Caco-2 (cell line): ENCODE data around the gene BTRC. TPM values are rescaled to one million over a fixed set of nuclear protein-coding genes. Genes with fewer than 3 reads are reported as not detected.

Experiments used
- BruUV-seq: library from RNA; stranded (reverse); fragments of 400-500 nt; replicated peaks from 2 replicates; lab custom pipeline; 2021; lab: Mats Ljungman, UMichigan
- CTCF ChIA-PET: fragments of 300-600 bp; sonication (Branson Sonifier 250); formaldehyde crosslinking; loops from one replicate; lab custom pipeline; 2022; ENCODE audit warnings: antibody characterized with exemption; lab: Charles Lee
- POLR2A ChIA-PET: fragments of 300-600 bp; sonication (Branson Sonifier 250); formaldehyde crosslinking; loops from one replicate; lab custom pipeline; 2022; ENCODE audit warnings: antibody characterized with exemption; lab: Charles Lee
- DNase-seq, 2 experiments: peaks; one replicate each; pipeline versions ENCODE4 v3.0.0 to v3.0.0-alpha.2; 2020 to 2022
- H3K27me3 ChIP-seq: replicated peaks from 2 replicates; pipeline ENCODE4 v1.6.0; 2011; ENCODE audit warnings: low read length; ENCODE audit not compliant: control insufficient read depth, insufficient read depth
- H3K36me3 ChIP-seq: 2 replicates; pipeline ENCODE4 v1.5.1; 2011; ENCODE audit warnings: low read length; ENCODE audit not compliant: control insufficient read depth, insufficient read depth
- H3K4me1 ChIP-seq: fragments of 250-450 bp; sonication (Bioruptor Pico); 2 replicates; pipeline ENCODE4 v1.5.1; 2020; ENCODE audit warnings: mild to moderate bottlenecking
- H3K4me3 ChIP-seq: 2 replicates; pipeline ENCODE4 v1.5.1; 2011; ENCODE audit warnings: low read depth, mild to moderate bottlenecking, control low read depth, low read length
- H3K9me3 ChIP-seq: fragments of 250-450 bp; sonication (Bioruptor Pico); 2 replicates; pipeline ENCODE4 v1.5.1; 2020; ENCODE audit warnings: mild to moderate bottlenecking, moderate library complexity
- H3K27ac Mint-ChIP-seq: one replicate; pipeline ENCODE4 v1.8.0; 2022; ENCODE audit warnings: mixed read lengths; ENCODE audit not compliant: unreplicated experiment
- H3K27me3 Mint-ChIP-seq: one replicate; pipeline ENCODE4 v1.8.0; 2022; ENCODE audit warnings: mixed read lengths; ENCODE audit not compliant: insufficient read depth, unreplicated experiment
- H3K36me3 Mint-ChIP-seq: one replicate; pipeline ENCODE4 v1.8.0; 2022; ENCODE audit warnings: mild to moderate bottlenecking, mixed read lengths; ENCODE audit not compliant: insufficient read depth, unreplicated experiment
- H3K4me1 Mint-ChIP-seq: one replicate; pipeline ENCODE4 v1.8.0; 2022; ENCODE audit warnings: low read depth, mixed read lengths; ENCODE audit not compliant: unreplicated experiment
- H3K4me3 Mint-ChIP-seq: one replicate; pipeline ENCODE4 v1.8.0; 2022; ENCODE audit warnings: mild to moderate bottlenecking, moderate library complexity, mixed read lengths; ENCODE audit not compliant: unreplicated experiment
- H3K9me3 Mint-ChIP-seq: one replicate; pipeline ENCODE4 v1.8.0; 2022; ENCODE audit warnings: mixed read lengths; ENCODE audit not compliant: unreplicated experiment
- CTCF ChIP-seq, 2 experiments: fragments of 200-600 bp in 1 of 2; IDR thresholded peaks; 1 replicate in 1 of 2; 2 replicates in 1 of 2; pipeline versions ENCODE4 v1.5.1 to v1.8.0; 2011 to 2022; ENCODE audit warnings: antibody characterized with exemption in 1 of 2, control low read depth in 1 of 2, inconsistent platforms in 1 of 2, low read depth in 1 of 2, low read length in 1 of 2, mild to moderate bottlenecking in 1 of 2, moderate library complexity in 1 of 2; ENCODE audit not compliant: insufficient read depth in 1 of 2, severe bottlenecking in 1 of 2, unreplicated experiment in 1 of 2
- intact Hi-C: fragments of 100-400 bp; cut with micrococcal nuclease; formaldehyde crosslinking; loops from one replicate; pipeline ENCODE4 v1.10.0; 2022; ENCODE audit not compliant: unreplicated experiment
- total RNA-seq: library from RNA; stranded (reverse); gene quantifications from 2 replicates; pipeline ENCODE4 v1.2.3, GENCODE V29; 2022

The BTRC gene
- total RNA-seq, 1 experiment from 2014 or later = 19.6 TPM

- no peaks in the 10 kb centered on the region for H3K27me3 Mint-ChIP-seq
- H3K36me3 Mint-ChIP-seq = peaks cover 16% of the 10 kb centered on the region
- H3K9me3 Mint-ChIP-seq = no peaks in the 10 kb centered on the region
- H3K4me1 ChIP-seq = no peaks in the 10 kb centered on the region
- DNase-seq = no peak
- no peak overlapping the region for H3K4me3 Mint-ChIP-seq
- no peaks in the 10 kb centered on the region for H3K9me3 ChIP-seq
- intact Hi-C loops = no loop called here
- H3K4me3 ChIP-seq = no peak overlapping the region
- POLR2A ChIA-PET = no interaction called here
- no peaks in the 10 kb centered on the region for H3K4me1 Mint-ChIP-seq
- no peaks in the 10 kb centered on the region for H3K36me3 ChIP-seq
- no TSS peak for BruUV-seq
- no peaks in the 10 kb centered on the region for H3K27me3 ChIP-seq
- no peak overlapping the region for H3K27ac Mint-ChIP-seq
- CTCF ChIA-PET = interaction anchor here (1.5 kb wide), 1 partner anchor 343 kb away, joined by 5 read pairs; no protein-coding TSS in a partner anchor
- no peak for TF ChIP-seq CTCF (IDR thresholded peaks at IDR 0.05; ENCODE audit: insufficient read depth in 1 of 2, low read depth in 1 of 2, low read length in 1 of 2, severe bottlenecking in 1 of 2, unreplicated experiment in 1 of 2)
Measured at GRCh38 chr10:101557541-101557940, 203.6 kb downstream of the BTRC start.

- CTCF ChIA-PET = no interaction called here
- TF ChIP-seq CTCF (IDR thresholded peaks at IDR 0.05; ENCODE audit: insufficient read depth in 1 of 2, low read depth in 1 of 2, low read length in 1 of 2, severe bottlenecking in 1 of 2, unreplicated experiment in 1 of 2) = no peak
- Mint-ChIP-seq H3K9me3 (no peaks in the 10 kb centered on the region), H3K27ac (no peak overlapping the region), H3K27me3 (no peaks in the 10 kb centered on the region), H3K4me3 (no peak overlapping the region), H3K36me3 (peaks cover 16% of the 10 kb centered on the region), H3K4me1 (no peaks in the 10 kb centered on the region)
- no peaks in the 10 kb centered on the region for H3K27me3 ChIP-seq
- no peak overlapping the region for H3K4me3 ChIP-seq
- no peaks in the 10 kb centered on the region for H3K4me1 ChIP-seq
- intact Hi-C loops = no loop called here
- no peaks in the 10 kb centered on the region for H3K36me3 ChIP-seq
- DNase-seq = no peak
- POLR2A ChIA-PET = no interaction called here
- no TSS peak for BruUV-seq
- no peaks in the 10 kb centered on the region for H3K9me3 ChIP-seq
Measured at GRCh38 chr10:101558204-101558603, 204.2 kb downstream of the BTRC start.

- no peaks in the 10 kb centered on the region for H3K4me1 ChIP-seq
- intact Hi-C loops = no loop called here
- Mint-ChIP-seq H3K9me3 (no peaks in the 10 kb centered on the region), H3K27me3 (no peaks in the 10 kb centered on the region), H3K4me3 (no peak overlapping the region), H3K4me1 (no peaks in the 10 kb centered on the region), H3K27ac (no peak overlapping the region), H3K36me3 (peaks cover 16% of the 10 kb centered on the region)
- no TSS peak for BruUV-seq
- H3K36me3 ChIP-seq = no peaks in the 10 kb centered on the region
- DNase-seq = no peak
- no peak overlapping the region for H3K4me3 ChIP-seq
- ChIA-PET POLR2A (no interaction called here), CTCF (no interaction called here)
- TF ChIP-seq CTCF (IDR thresholded peaks at IDR 0.05; ENCODE audit: insufficient read depth in 1 of 2, low read depth in 1 of 2, low read length in 1 of 2, severe bottlenecking in 1 of 2, unreplicated experiment in 1 of 2) = no peak
- H3K9me3 ChIP-seq = no peaks in the 10 kb centered on the region
- H3K27me3 ChIP-seq = no peaks in the 10 kb centered on the region
Measured at GRCh38 chr10:101558671-101559595, 205.0 kb downstream of the BTRC start.
